ENCODE results near the gene GCGR.
A peak's percentile ranks its signal among the peaks of the same experiment; 100 is the strongest.

The GCGR gene

DNA sequence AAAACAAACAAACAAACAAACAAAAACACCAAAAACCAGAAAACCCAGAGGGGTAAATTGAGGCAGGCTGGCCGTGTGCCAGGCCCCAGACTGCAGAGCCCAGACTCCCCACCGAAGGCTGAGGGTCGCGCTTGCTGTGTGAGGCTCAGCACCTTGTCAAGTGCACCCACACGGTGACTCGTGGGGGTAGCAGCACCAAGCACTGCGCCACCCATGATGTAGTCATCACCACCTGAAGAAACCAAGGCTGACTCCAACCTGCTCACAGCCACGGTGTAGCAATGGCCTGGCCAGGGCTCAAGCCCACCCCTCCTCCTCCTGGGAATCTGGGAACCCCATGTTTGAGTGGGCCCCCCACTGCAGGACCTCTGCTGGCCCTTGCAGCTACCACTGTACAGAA lies 17.2 kb downstream of the GCGR start:
- Histone ChIP-seq H3K9me3 (ENCODE audit: low read length) (no peaks in the 10 kb centered on the region), H4K20me1 (ENCODE audit: insufficient read depth, low read length) (no peaks in the 10 kb centered on the region), H3K27me3 (ENCODE audit: insufficient read depth, low read length) (peaks cover 4% of the 10 kb centered on the region; the same call in 1 of the 2 replicates), H3K4me1 (ENCODE audit: insufficient read depth, low read length, severe bottlenecking) (no peaks in the 10 kb centered on the region), H3K27ac (ENCODE audit: low read depth, low read length, poor library complexity, severe bottlenecking) (no peak overlapping the region), H3K9me2 (ENCODE audit: low read depth, low read length) (no peaks in the 10 kb centered on the region), H3K36me3 (ENCODE audit: insufficient read depth, low read length) (no peaks in the 10 kb centered on the region), H3K4me3 (ENCODE audit: low read depth, low read length, poor library complexity, severe bottlenecking) (no peak overlapping the region), H2AFZ (ENCODE audit: low read length) (no peak overlapping the region), H3K79me2 (ENCODE audit: insufficient read depth, low read length) (no peaks in the 10 kb centered on the region), H3F3A (ENCODE audit: insufficient read depth, low read length) (no peaks in the 10 kb centered on the region), H3K4me2 (ENCODE audit: low read length) (no peak overlapping the region), H3K9ac (ENCODE audit: low read length) (no peak overlapping the region)
- no peak for TF ChIP-seq EZH2 (IDR thresholded peaks at IDR 0.05; ENCODE audit: borderline replicate concordance, low read length)
- no peak for TF ChIP-seq CTCF (IDR thresholded peaks at IDR 0.05; ENCODE audit: low read length)

DNA sequence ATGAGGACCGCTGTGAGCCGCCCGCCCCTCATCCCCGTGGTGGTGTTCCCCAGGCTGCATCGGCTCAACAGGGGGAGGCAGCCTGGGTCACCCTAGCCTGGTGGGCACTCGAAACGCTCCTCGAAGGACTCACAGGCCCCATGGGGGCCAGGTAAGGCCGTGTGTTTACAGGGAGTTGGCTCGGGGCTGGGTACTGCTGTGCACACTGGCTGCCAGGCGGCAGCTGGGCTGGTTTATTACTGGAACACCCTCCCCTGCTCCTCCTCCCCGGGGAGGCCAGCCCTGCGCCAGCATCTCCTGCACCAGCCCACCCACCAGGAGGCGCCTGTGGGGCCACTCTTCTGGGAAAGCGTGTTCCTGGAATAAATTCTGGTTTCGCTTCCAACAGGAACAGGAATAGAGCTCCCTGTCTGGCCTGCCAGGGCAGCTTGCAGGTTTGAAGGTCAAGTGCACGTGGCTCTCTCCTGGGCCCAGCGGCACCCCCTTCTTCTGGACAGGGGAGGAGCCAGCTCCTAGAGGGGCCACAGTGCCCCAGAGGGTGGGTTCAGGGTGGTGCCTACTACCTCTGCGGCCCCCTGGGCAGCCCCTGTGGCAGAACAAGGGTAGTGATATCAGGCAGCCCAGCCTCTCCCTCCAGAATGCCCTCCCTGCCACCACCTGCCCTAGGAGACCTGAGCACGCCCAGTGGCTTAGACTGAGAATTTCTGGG lies 17.8 kb downstream of the GCGR start:
- H3F3A ChIP-seq (ENCODE audit: insufficient read depth, low read length), result no peaks in the 10 kb centered on the region
- H3K4me1 ChIP-seq (ENCODE audit: insufficient read depth, low read length, severe bottlenecking), result no peaks in the 10 kb centered on the region
- H4K20me1 ChIP-seq (ENCODE audit: insufficient read depth, low read length), result no peaks in the 10 kb centered on the region
- no peaks in the 10 kb centered on the region for H3K9me3 ChIP-seq (ENCODE audit: low read length)
- H3K4me2 ChIP-seq (ENCODE audit: low read length), result no peak overlapping the region
- H3K79me2 ChIP-seq (ENCODE audit: insufficient read depth, low read length), result no peaks in the 10 kb centered on the region
- TF ChIP-seq CTCF (IDR thresholded peaks at IDR 0.05; ENCODE audit: low read length) (peak; percentile 39; the same call in 1 of the 2 replicates), EZH2 (IDR thresholded peaks at IDR 0.05; ENCODE audit: borderline replicate concordance, low read length) (no peak)
- H2AFZ ChIP-seq (ENCODE audit: low read length), result no peak overlapping the region
- H3K27me3 ChIP-seq (ENCODE audit: insufficient read depth, low read length), result peaks cover 4% of the 10 kb centered on the region; the same call in 1 of the 2 replicates
- no peak overlapping the region for H3K9ac ChIP-seq (ENCODE audit: low read length)
- H3K36me3 ChIP-seq (ENCODE audit: insufficient read depth, low read length), result no peaks in the 10 kb centered on the region
- H3K4me3 ChIP-seq (ENCODE audit: low read depth, low read length, poor library complexity, severe bottlenecking), result no peak overlapping the region
- no peaks in the 10 kb centered on the region for H3K9me2 ChIP-seq (ENCODE audit: low read depth, low read length)
- no peak overlapping the region for H3K27ac ChIP-seq (ENCODE audit: low read depth, low read length, poor library complexity, severe bottlenecking)

DNA sequence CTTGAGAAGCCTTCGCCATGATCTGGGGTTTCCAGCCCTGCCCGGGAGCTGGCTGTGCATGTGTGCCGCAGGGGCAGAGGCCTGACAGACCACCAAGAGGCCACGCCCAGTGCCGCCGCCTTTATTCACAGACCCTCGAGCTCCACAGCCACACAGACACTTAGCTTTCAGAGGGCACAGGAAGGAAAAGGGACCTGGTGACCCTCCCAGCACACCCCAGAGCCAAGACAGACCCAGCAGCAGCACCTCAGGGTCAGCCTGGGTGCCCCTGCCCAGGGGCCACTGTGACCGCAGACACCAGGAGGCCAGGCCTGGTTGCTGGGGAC lies 18.3 kb downstream of the GCGR start:
- Histone ChIP-seq H3K4me3 (ENCODE audit: low read depth, low read length, poor library complexity, severe bottlenecking) (no peak overlapping the region), H3K79me2 (ENCODE audit: insufficient read depth, low read length) (no peaks in the 10 kb centered on the region), H4K20me1 (ENCODE audit: insufficient read depth, low read length) (no peaks in the 10 kb centered on the region), H3K4me2 (ENCODE audit: low read length) (no peak overlapping the region), H3K27ac (ENCODE audit: low read depth, low read length, poor library complexity, severe bottlenecking) (no peak overlapping the region), H3K4me1 (ENCODE audit: insufficient read depth, low read length, severe bottlenecking) (no peaks in the 10 kb centered on the region), H3F3A (ENCODE audit: insufficient read depth, low read length) (no peaks in the 10 kb centered on the region), H3K9me2 (ENCODE audit: low read depth, low read length) (no peaks in the 10 kb centered on the region), H2AFZ (ENCODE audit: low read length) (no peak overlapping the region), H3K9me3 (ENCODE audit: low read length) (no peaks in the 10 kb centered on the region), H3K9ac (ENCODE audit: low read length) (no peak overlapping the region), H3K27me3 (ENCODE audit: insufficient read depth, low read length) (peaks cover 4% of the 10 kb centered on the region; the same call in 1 of the 2 replicates), H3K36me3 (ENCODE audit: insufficient read depth, low read length) (no peaks in the 10 kb centered on the region)
- TF ChIP-seq EZH2 (IDR thresholded peaks at IDR 0.05; ENCODE audit: borderline replicate concordance, low read length) (no peak), CTCF (IDR thresholded peaks at IDR 0.05; ENCODE audit: low read length) (no peak)

All from OCI-LY1 (cell line).